H1 (cell line): Measurements from ENCODE around the gene BCL11A. TPM values are rescaled to one million over a fixed set of nuclear protein-coding genes. Genes with fewer than 3 reads are reported as not detected.

Experiments used
- CTCF ChIA-PET: fragments of 300-600 bp; sonication (Branson Sonifier 250); formaldehyde crosslinking; loops from one replicate; lab custom pipeline; 2021; ENCODE audit not compliant: partially characterized antibody; lab: Charles Lee
- POLR2A ChIA-PET: fragments of 300-600 bp; sonication (Branson Sonifier 250); formaldehyde crosslinking; loops from one replicate; lab custom pipeline; 2021; ENCODE audit warnings: inconsistent platforms; ENCODE audit not compliant: partially characterized antibody; lab: Charles Lee
- DNase-seq, 2 experiments: peaks; one replicate each; pipeline versions ENCODE4 v3.0.0 to v3.0.0-alpha.2; 2010 to 2022; ENCODE audit warnings: low spot score in 2 of 2, low read depth in 1 of 2, mixed read lengths in 1 of 2
- FAIRE-seq: peaks from 2 replicates; lab custom pipeline; 2011; peaks lifted over from hg19 to GRCh38; lab: Jason Lieb, UNC
- H2AFZ ChIP-seq: 2 replicates; pipeline ENCODE4 v1.8.1; 2012; ENCODE audit warnings: low read length, inconsistent platforms
- H2AK5ac ChIP-seq: 2 replicates; pipeline ENCODE4 v1.6.1; 2013; ENCODE audit warnings: low read depth, low read length
- H2BK120ac ChIP-seq: replicated peaks from 2 replicates; pipeline ENCODE3; 2013; ENCODE audit warnings: low read depth, low read length, inconsistent platforms
- H2BK12ac ChIP-seq: 2 replicates; pipeline ENCODE4 v1.6.1; 2013; ENCODE audit warnings: low read depth, low read length
- H2BK15ac ChIP-seq: 2 replicates; pipeline ENCODE4 v1.6.1; 2013; ENCODE audit warnings: low read length
- H2BK20ac ChIP-seq: 2 replicates; pipeline ENCODE4 v1.6.1; 2013; ENCODE audit warnings: low read length
- H2BK5ac ChIP-seq: 2 replicates; pipeline ENCODE4 v1.6.1; 2013; ENCODE audit warnings: low read depth, low read length
- H3K14ac ChIP-seq: 2 replicates; pipeline ENCODE4 v1.6.1; 2013; ENCODE audit warnings: inconsistent platforms; ENCODE audit not compliant: insufficient read length
- H3K18ac ChIP-seq: 2 replicates; pipeline ENCODE4 v1.6.1; 2013; ENCODE audit warnings: low read length; ENCODE audit errors: extremely low read depth
- H3K23ac ChIP-seq: 2 replicates; pipeline ENCODE4 v1.6.1; 2013; ENCODE audit warnings: inconsistent platforms; ENCODE audit not compliant: insufficient read length
- H3K23me2 ChIP-seq: 2 replicates; pipeline ENCODE4 v1.6.1; 2013; ENCODE audit warnings: low read depth, low read length
- H3K27ac ChIP-seq: 2 replicates; pipeline ENCODE4 v1.6.1; 2011; ENCODE audit warnings: low read depth, low read length, inconsistent platforms
- H3K27me3 ChIP-seq, 4 experiments: replicated peaks in 1 of 4; 1 replicate in 1 of 4; 2 replicates in 3 of 4; pipeline versions ENCODE4 v1.6.1 to v1.8.1; 2011 to 2013; ENCODE audit warnings: low read length in 3 of 4, mild to moderate bottlenecking in 3 of 4, inconsistent platforms in 2 of 4, mixed read lengths in 2 of 4, moderate library complexity in 1 of 4; ENCODE audit not compliant: control insufficient read depth in 3 of 4, insufficient read depth in 3 of 4; ENCODE audit errors: extremely low read depth in 1 of 4
- H3K36me3 ChIP-seq, 4 experiments: 2 replicates each; pipeline versions ENCODE4 v1.6.1 to v1.8.1; 2011 to 2013; ENCODE audit warnings: mild to moderate bottlenecking in 4 of 4, low read length in 3 of 4, moderate library complexity in 2 of 4, control low read depth in 1 of 4, inconsistent platforms in 1 of 4; ENCODE audit not compliant: insufficient read depth in 4 of 4, control insufficient read depth in 2 of 4
- H3K4ac ChIP-seq: replicated peaks from 2 replicates; pipeline ENCODE3; 2013; ENCODE audit warnings: low read length, low read depth, mixed read lengths, inconsistent platforms; ENCODE audit not compliant: insufficient read length
- H3K4me1 ChIP-seq, 4 experiments: replicated peaks in 1 of 4; 1 replicate in 1 of 4; 2 replicates in 3 of 4; pipeline versions ENCODE4 v1.6.1 to v1.8.1; 2011 to 2013; ENCODE audit warnings: low read length in 3 of 4, inconsistent platforms in 2 of 4, mixed read lengths in 1 of 4; ENCODE audit not compliant: insufficient read depth in 4 of 4, control insufficient read depth in 3 of 4
- H3K4me2 ChIP-seq, 2 experiments: 2 replicates each; pipeline versions ENCODE4 v1.6.1 to v1.8.1; 2011 to 2013; ENCODE audit warnings: low read depth in 2 of 2, low read length in 2 of 2, control low read depth in 1 of 2, inconsistent platforms in 1 of 2, mild to moderate bottlenecking in 1 of 2; ENCODE audit not compliant: insufficient read depth in 1 of 2
- H3K4me3 ChIP-seq, 4 experiments: fragments of 200-600, 300-600 bp in 1 of 4; sonication (generic), shearing (Covaris generic), sonication (Bioruptor Twin) in 1 of 4; 2 replicates each; pipeline versions ENCODE4 v1.5.1 to v1.8.1; 2011 to 2016; ENCODE audit warnings: low read length in 4 of 4, low read depth in 3 of 4, control low read depth in 2 of 4, inconsistent platforms in 2 of 4, mild to moderate bottlenecking in 2 of 4, mixed read lengths in 1 of 4, moderate library complexity in 1 of 4; ENCODE audit not compliant: insufficient read depth in 2 of 4; ENCODE audit errors: extremely low read depth in 1 of 4
- H3K56ac ChIP-seq: replicated peaks from 2 replicates; pipeline ENCODE3; 2013; ENCODE audit warnings: low read depth, mild to moderate bottlenecking, mixed read lengths, low read length, inconsistent platforms; ENCODE audit not compliant: insufficient read length
- H3K79me1 ChIP-seq: 2 replicates; pipeline ENCODE4 v1.6.1; 2013; ENCODE audit warnings: low read depth, low read length, control low read depth
- H3K79me2 ChIP-seq, 2 experiments: 2 replicates each; pipeline versions ENCODE4 v1.6.1 to v1.8.1; 2012 to 2013; ENCODE audit warnings: low read length in 2 of 2, mild to moderate bottlenecking in 2 of 2, inconsistent platforms in 1 of 2; ENCODE audit not compliant: insufficient read depth in 2 of 2, control insufficient read depth in 1 of 2
- H3K9ac ChIP-seq, 4 experiments: replicated peaks in 1 of 4; 1 replicate in 1 of 4; 2 replicates in 3 of 4; pipeline versions ENCODE4 v1.6.1 to v1.8.1; 2011 to 2013; ENCODE audit warnings: low read depth in 3 of 4, low read length in 3 of 4, control low read depth in 2 of 4, mild to moderate bottlenecking in 2 of 4, moderate library complexity in 2 of 4, inconsistent platforms in 1 of 4; ENCODE audit errors: extremely low read depth in 1 of 4
- H3K9me3 ChIP-seq, 2 experiments: 2 replicates each; pipeline versions ENCODE4 v1.6.1 to v1.8.1; 2012 to 2013; ENCODE audit warnings: mild to moderate bottlenecking in 2 of 2, moderate library complexity in 2 of 2, control low read depth in 1 of 2, inconsistent platforms in 1 of 2, low read depth in 1 of 2, low read length in 1 of 2, mixed read lengths in 1 of 2; ENCODE audit not compliant: insufficient read depth in 2 of 2
- H4K20me1 ChIP-seq, 2 experiments: replicated peaks in 1 of 2; 2 replicates each; pipeline versions ENCODE3 to v1.8.1; 2011 to 2013; ENCODE audit warnings: inconsistent platforms in 2 of 2, low read length in 2 of 2, mild to moderate bottlenecking in 1 of 2; ENCODE audit not compliant: insufficient read depth in 2 of 2, control insufficient read depth in 1 of 2
- H4K5ac ChIP-seq: 2 replicates; pipeline ENCODE4 v1.6.1; 2013; ENCODE audit warnings: low read length, low read depth, mixed read lengths, inconsistent platforms; ENCODE audit not compliant: insufficient read length
- H4K8ac ChIP-seq: 2 replicates; pipeline ENCODE4 v1.8.0; 2013; ENCODE audit warnings: mild to moderate bottlenecking, moderate library complexity, low read length, inconsistent platforms; ENCODE audit not compliant: insufficient read depth; ENCODE audit errors: extremely low read depth
- H4K91ac ChIP-seq: replicated peaks from 2 replicates; pipeline ENCODE3; 2013; ENCODE audit warnings: low read length, mixed read lengths, inconsistent platforms; ENCODE audit not compliant: insufficient read length
- BACH1 ChIP-seq: IDR thresholded peaks from 2 replicates; pipeline ENCODE4 v1.6.1; 2012; ENCODE audit warnings: low read length, improper control_type of control experiment
- EZH2 ChIP-seq: fragments of 200-600 bp; sonication (generic); IDR thresholded peaks from 2 replicates; pipeline ENCODE4 v1.7.1; 2012; ENCODE audit warnings: low read depth, mild to moderate bottlenecking, moderate library complexity, low read length, inconsistent platforms; ENCODE audit not compliant: severe bottlenecking
- HDAC2 ChIP-seq, 2 experiments: fragments of 300-600 bp in 1 of 2; sonication (generic) in 1 of 2; IDR thresholded peaks; 2 replicates each; pipeline ENCODE4 v1.6.1; 2011 to 2012; ENCODE audit warnings: low read depth in 2 of 2, low read length in 2 of 2, mild to moderate bottlenecking in 2 of 2, moderate library complexity in 2 of 2, borderline replicate concordance in 1 of 2, inconsistent platforms in 1 of 2
- JUND ChIP-seq: IDR thresholded peaks from 2 replicates; pipeline ENCODE4 v1.6.1; 2011; ENCODE audit warnings: mild to moderate bottlenecking, improper control_type of control experiment, low read length
- KDM1A ChIP-seq: fragments of 200-600, 300-600 bp; sonication (generic); IDR thresholded peaks from 2 replicates; pipeline ENCODE4 v1.7.1; 2016; ENCODE audit warnings: mild to moderate bottlenecking, low read length, borderline replicate concordance
- KDM5A ChIP-seq: fragments of 200-600 bp; IDR thresholded peaks from 2 replicates; pipeline ENCODE4 v1.7.1; 2012; ENCODE audit warnings: mild to moderate bottlenecking, low read length, inconsistent platforms, mixed read lengths
- RBBP5 ChIP-seq: IDR thresholded peaks from 2 replicates; pipeline ENCODE4 v1.7.1; 2012; ENCODE audit warnings: low read depth, mild to moderate bottlenecking, inconsistent platforms, low read length, moderate library complexity, borderline replicate concordance
- RNF2 ChIP-seq: fragments of 200-900, 300-1000 bp; sonication (generic); IDR thresholded peaks from 2 replicates; pipeline ENCODE4 v1.7.1; 2016; ENCODE audit warnings: borderline replicate concordance, low read depth, mild to moderate bottlenecking, antibody characterized with exemption, low read length; ENCODE audit not compliant: poor library complexity, severe bottlenecking; ENCODE audit errors: missing control alignments
- RXRA ChIP-seq: IDR thresholded peaks from 2 replicates; pipeline ENCODE4 v1.6.1; 2011; ENCODE audit warnings: low read depth, mild to moderate bottlenecking, low read length, moderate library complexity; ENCODE audit not compliant: insufficient read depth
- SP1 ChIP-seq: IDR thresholded peaks from 2 replicates; pipeline ENCODE4 v1.6.1; 2011; ENCODE audit warnings: low read depth, low read length
- TBP ChIP-seq: IDR thresholded peaks from 2 replicates; pipeline ENCODE4 v1.6.1; 2011; ENCODE audit warnings: low read depth, low read length, improper control_type of control experiment
- polyA plus RNA-seq, 7 experiments: library from polyadenylated mRNA; depleted of rRNA in 3 of 7; stranded (reverse) in 5 of 7; unstranded in 2 of 7; fragments of >200 nt in 5 of 7; fragments of 200-250 nt in 2 of 7; gene quantifications; 1 replicate in 5 of 7; 2 replicates in 1 of 7; 4 replicates in 1 of 7; pipeline versions ENCODE4 v1.2.1 to v1.2.3, GENCODE V29; 2011 to 2013; ENCODE audit warnings: missing spikeins in 2 of 7, mixed read lengths in 2 of 7
- total RNA-seq: library from RNA; stranded (reverse); fragmentation: NEBNext Ultra II Directional; extraction: Animal tissue kit (Norgen Biotek cat#: 25700); gene quantifications from 2 replicates; pipeline ENCODE4 v1.2.1, GENCODE V29; 2021
- TF ChIP-seq, protein P1 (sequence below): IDR thresholded peaks from 2 replicates; pipeline ENCODE4 v1.6.1; 2012; ENCODE audit warnings: inconsistent platforms

The BCL11A gene
- total and polyA plus RNA-seq, 2 of the 8 experiments (the other 6 are each of a cell fraction or from before 2014, with no cell fraction given): 11.9 to 59.3 TPM

DNA sequence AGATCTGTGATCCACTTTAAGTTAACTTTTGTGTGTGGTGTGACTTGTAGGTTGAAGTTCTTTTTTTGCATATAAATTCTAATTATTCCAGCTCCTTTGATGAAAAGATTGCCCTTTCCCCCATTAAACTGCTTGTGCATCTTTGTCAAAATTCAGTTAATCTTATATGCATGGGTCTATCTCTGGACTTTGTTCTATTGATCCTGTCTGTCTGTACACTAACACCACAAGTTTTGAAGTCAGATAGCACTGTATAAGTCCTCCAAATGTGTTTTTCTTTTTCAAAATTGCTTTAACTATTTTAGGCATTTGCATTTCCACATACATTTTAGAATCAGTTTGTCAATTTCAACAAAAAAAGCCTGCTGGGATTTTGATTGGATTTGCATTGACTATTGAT lies 137.6 kb downstream of the BCL11A start:
- Histone ChIP-seq H3K18ac (no peak overlapping the region), H3K4me3 (no peak overlapping the region), H3K4me2 (no peak overlapping the region), H2BK20ac (no peak overlapping the region), H3K79me1 (no peaks in the 10 kb centered on the region), H4K20me1 (no peaks in the 10 kb centered on the region), H3K27ac (no peak overlapping the region), H2BK120ac (no peak overlapping the region), H3K9ac (no peak overlapping the region), H2AK5ac (no peak overlapping the region), H3K56ac (no peak overlapping the region), H3K14ac (no peak overlapping the region), H3K79me2 (no peaks in the 10 kb centered on the region), H4K5ac (no peak overlapping the region), H3K36me3 (no peaks in the 10 kb centered on the region), H3K23me2 (peaks cover 8% of the 10 kb centered on the region; the same call in 1 of the 2 replicates), H2BK5ac (no peak overlapping the region), H2BK15ac (no peak overlapping the region), H2BK12ac (no peak overlapping the region), H4K8ac (no peak overlapping the region), H3K9me3 (0 out of 4 replicates have a peak, but pooled peaks cover 0 to 7% of the 10 kb centered on the region in 2 experiments), H3K4me1 (peaks cover 0 to 19% (median 11%) of the 10 kb centered on the region in 4 experiments; a peak in 3 of 7 replicates), H3K4ac (no peak overlapping the region), H2AFZ (no peak overlapping the region), H3K23ac (no peak overlapping the region), H4K91ac (no peak overlapping the region), H3K27me3 (no peaks in the 10 kb centered on the region)
- DNase-seq (no peak), FAIRE-seq (no peak)
- ChIA-PET CTCF (no interaction called here), POLR2A (interaction anchor here (0.6 kb wide), 1 partner anchor 162 kb away, joined by 3 read pairs; no protein-coding TSS in a partner anchor)
- no peak for TF ChIP-seq BACH1
- no peak for TF ChIP-seq JUND
- TF ChIP-seq SP1: no peak
- TF ChIP-seq EZH2: no peak
- TF ChIP-seq, protein P1, sequence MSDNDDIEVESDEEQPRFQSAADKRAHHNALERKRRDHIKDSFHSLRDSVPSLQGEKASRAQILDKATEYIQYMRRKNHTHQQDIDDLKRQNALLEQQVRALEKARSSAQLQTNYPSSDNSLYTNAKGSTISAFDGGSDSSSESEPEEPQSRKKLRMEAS: no peak
- TF ChIP-seq TBP: no peak
- no peak for TF ChIP-seq KDM1A
- TF ChIP-seq RNF2: no peak
- TF ChIP-seq RXRA: no peak
- TF ChIP-seq RBBP5: no peak
- TF ChIP-seq KDM5A: no peak
- no peak for TF ChIP-seq HDAC2 (IDR thresholded peaks at IDR 0.05; ENCODE audit: borderline replicate concordance in 1 of 2, low read depth in 2 of 2, low read length in 2 of 2)
